Measurements from ENCODE around the gene GPATCH8.
A peak's percentile ranks its signal among the peaks of the same experiment; 100 is the strongest.
"Not testable (repeated sequence)": the region's sequence is repeated elsewhere in the genome, so short reads cannot be mapped to it uniquely, and the experiment has no call there.

The GPATCH8 gene

DNA sequence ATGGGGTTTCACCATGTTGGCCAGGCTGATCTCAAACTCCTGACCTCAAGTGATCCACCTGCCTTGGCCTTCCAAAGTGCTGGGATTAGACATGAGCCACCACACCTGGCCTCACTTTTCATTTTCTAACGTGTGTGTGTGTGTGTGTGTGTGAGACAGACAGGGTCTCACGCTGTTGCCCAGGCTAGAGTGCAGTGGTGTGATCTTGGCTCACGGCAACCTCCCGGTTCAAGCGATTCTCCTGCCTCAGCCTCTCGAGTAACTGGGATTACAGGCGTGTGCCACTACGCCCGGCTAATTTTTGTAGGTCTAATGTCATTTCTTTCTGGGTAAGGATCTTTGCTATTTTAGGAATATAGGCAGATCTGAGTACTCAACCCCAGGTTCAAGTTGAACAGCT is 109.1 kb downstream of the GPATCH8 start:
- not testable (repeated sequence) for DNase-seq

DNA sequence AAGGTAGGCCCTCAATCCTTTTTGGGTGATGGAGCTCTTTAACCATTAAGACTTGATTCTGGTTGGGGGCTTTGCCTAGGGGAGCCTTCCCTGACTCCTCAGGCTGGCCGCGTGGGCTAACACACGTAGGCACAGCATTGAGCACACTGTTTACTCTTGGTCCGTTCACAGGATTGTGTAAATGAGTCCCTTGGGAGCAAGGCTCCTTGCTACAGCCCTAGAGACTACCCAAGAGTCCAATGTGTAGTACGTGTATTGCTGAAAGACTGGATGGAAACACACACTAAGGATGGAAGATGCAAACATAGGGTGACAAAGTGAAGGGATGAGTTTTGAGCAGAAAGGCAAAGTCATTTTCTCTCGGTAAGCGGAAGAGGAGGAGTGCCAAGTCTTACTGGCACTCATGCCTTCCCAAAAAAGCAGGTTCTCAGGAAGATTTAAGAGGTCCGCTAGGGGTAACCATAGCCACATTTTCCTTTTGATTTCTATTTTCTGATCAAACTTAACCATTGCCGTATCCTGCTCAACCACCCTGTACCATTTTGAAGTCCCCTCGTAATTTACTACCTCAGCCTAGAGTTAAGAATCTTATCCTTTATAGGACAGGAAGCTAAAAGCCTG is 112.8 kb downstream of the GPATCH8 start:
- DNase-seq: no peak

DNA sequence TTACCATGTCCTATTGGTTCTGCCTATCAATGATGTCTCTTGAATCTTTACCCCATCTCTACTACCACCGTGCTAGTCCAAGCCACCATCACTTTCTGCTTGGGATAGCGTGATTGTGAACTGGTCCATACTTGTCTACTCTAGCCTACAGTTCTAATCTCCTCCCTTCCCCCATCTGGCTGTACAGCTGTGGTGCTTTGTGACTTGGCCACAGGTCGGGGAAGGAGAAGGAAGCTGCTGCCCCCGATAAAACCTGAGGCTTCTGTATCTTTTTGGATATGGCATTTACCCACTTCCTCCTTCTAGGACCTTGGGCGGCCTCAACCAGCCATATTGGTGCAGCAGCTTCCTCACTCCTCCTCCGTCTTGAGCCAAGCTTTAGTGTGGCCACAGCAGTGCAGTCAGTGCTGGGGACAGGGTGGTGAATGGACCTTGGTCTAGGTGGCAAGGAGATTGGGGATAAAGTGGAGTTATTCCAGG is 113.4 kb downstream of the GPATCH8 start:
- DNase-seq: peak; percentile 47 to 53 (median 48)

DNA sequence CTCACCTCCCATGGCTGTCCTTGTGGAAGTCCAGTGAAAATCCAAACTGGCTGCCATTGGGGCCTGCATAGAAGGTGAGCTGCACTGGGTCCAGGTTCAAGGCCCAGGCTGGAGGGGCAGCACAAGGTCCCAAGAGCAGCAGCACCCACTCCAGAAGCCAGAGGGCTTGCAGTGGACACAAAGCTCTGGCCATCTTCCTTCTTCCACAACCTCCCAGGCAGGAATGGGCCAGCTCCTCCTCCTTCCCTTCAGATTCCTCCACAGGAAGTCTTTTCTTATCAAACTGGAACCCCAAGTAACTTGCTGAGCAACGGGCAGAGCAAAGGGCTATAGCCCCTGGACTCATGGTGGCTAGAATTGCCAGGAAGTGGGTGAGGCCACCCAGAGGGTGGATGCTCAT is 113.9 kb downstream of the GPATCH8 start, which contains the start of gene ITGA2B:
ITGA2B (minus strand) TSS at position 369 of the 400 bp plus-strand sequence; CDS start at position 193, 176 bp downstream.
- no peak for DNase-seq

DNA sequence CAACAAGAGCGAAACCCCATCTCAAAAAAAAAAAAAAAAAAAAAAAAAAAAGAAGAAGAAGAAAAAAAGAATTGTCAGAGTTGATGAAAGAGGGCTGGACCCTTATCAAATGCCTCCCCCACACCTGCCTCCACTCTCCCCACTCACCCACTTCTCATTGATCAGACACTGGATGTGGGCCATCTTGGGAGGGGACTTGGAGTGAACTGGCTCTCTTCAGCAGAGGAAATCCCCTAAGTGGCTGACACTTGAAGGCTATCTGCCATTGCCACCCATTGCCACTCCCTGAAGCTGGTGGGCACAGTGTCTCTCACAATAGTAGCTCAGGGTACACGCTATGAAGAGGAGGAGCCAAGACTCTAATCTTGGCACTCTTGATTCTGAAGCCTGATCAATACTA is 115.4 kb downstream of the GPATCH8 start:
- DNase-seq: no peak

DNA sequence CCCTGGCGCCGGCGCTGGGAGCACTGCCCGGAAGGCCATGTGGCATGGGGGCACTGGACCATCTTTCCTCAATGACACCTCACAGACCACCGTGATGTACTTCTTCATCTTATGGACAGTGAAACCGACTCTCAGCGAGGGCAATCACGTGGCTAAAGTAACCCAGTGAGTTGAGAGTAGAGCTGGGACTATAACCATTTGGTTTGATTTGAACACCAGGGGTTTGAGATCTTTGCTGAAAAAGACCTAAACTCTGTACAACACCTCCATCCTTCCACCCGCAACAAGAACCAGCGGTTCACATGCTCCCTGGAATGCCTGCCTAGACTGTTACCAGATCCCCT is 117.1 kb downstream of the GPATCH8 start:
- no peak for DNase-seq

DNA sequence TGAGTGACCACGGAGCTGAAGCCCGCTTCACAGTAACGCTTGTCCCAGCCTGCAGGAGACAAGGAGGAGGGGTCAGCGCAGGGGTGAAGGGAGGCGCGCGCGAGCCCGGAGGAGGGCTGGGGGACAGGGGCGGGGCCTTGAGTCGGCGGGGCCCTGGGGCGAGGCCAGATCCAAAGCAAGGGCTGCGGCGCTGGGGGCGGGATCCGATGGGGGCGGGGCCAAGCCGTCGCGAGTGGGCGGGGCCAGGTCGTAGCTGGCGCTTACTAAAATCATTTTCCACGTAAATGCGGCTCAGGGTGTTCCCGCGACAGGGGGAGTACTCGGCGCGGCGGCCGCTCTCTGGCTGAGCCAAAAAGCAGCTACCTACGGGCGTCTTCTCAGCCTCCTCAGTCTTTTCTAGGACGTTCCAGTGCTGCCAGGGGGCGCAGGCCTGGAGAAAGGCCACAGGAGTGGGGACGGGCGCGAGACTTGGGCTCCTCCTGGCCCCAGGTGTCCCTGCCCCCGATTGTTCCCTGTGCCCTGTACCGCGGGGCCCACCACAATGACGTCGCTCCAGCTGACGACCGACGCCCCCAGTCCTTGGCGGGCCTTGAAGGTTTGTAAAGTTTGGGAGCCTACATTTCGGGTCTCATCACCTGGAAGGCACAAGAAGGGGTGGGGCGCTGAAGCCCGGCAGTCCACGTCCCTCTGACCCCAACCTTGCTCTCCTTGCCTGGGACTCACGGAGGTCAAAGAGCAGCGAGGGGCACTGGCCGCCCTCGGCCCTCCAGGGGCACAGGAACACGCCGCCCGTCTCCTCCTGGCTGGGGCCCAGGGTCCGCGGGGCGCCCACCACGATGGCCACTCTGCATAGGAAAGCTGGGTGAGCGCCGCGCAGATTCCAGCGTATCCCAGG is 117.7 kb downstream of the GPATCH8 start:
- DNase-seq: peak; percentile 79 to 92 (median 84)

DNA sequence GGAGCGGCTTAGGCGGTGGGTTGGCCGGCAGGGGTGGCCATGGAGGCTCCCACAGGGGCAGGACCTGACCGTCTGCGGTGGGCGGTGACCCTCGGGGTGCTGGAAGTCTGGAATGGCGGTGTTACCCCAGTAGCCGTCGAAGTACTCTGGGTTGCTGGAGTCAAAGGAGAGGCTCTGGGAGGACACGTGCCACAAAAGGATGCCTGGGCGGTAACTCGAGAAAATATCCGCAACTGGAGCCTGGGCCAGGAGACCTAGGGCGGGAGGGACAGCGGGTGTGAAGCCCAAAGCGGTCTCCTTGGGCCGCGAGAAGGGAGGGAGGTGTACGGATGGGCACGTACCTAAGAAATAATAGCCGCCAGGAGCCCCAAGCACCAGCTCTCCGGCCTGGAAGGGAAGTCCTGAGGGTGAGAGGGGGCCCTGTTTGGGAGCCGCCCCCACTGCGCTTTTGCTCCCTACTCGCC is 118.4 kb downstream of the GPATCH8 start:
- no peak for DNase-seq

DNA sequence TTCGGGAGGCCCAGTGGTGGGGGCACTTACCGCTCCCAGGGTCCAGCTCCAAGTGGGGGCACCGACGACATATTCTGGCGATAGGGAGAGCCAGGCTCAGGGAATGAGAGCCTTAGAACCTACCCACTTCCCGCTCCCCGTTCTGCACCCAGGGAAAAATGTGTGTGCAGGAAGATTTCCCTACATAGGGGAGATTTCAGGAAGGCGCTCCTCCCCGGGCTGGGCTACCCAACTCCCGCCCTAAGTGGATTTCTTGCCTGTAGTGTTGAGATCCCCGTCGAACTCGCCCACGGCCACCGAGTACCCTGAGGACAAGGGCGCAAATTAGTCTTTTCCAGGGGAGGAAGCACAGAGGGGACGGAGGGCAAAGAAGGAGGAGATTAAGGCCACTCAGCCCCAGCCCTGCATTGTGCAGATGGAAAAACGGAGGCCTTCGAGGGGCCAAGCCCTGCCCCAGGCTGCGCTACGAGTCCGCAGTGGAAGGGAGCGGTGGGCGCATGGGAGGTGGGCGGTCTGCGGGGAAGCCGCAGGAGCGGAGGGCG is 118.9 kb downstream of the GPATCH8 start:
- no peak for DNase-seq

DNA sequence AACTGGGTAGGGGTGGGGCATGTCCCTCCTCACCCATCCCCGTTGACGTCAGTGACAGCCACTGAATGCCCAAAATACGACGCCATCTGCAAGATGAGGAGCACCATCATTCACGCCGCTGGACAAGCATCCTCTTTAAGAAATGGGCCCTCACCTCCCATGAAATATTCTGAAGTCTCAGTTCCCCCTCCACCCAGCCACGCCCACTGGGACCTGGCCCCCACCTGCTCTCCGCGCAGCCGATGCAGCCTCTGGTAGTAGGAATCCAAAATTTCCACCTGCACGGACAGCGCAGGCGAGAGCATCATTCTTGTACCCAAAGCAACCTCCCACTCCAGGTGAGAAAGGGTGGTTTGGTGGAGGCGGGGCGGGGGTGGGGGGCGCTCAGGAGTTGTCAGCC is 119.3 kb downstream of the GPATCH8 start:
- DNase-seq: no peak

DNA sequence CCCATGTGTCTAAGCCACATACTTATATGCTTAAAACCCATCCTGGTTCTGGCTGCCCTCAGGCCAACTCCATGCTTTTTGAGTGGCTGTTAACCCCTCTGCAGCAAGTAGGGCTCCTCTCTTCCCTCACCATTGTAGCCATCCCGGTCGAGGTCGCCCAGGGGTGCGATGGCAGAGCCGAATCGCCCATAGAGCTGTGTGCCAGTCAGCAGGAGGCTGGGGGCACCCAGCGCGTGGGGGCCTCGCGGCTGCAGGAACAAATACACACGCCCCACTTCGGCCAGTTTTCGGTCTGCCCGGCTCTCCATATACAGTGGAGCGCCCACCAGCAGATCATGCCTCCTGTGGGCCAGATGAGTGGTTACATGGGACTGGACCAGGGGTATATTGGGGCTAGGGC is 119.8 kb downstream of the GPATCH8 start:
- DNase-seq: no peak

DNA sequence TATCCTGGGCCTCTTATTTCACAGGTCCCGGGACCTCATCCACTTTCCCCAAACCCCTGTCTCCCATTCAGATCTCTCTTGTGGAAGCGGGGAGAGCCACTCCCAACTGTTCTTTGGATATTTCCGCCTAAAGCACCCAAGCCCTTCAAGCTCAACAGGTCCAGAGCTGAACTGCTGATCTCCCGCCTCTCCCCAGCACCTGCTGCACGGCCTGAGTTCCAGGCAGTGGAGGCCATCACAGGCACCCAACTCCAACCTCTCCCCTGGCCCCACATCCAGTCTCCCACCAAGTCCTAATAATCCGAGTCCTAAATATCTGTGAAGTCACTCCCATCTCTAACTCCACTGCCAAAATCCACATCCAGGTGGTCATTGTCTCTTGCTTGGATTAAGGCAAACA is 120.3 kb downstream of the GPATCH8 start:
- no peak for DNase-seq

DNA sequence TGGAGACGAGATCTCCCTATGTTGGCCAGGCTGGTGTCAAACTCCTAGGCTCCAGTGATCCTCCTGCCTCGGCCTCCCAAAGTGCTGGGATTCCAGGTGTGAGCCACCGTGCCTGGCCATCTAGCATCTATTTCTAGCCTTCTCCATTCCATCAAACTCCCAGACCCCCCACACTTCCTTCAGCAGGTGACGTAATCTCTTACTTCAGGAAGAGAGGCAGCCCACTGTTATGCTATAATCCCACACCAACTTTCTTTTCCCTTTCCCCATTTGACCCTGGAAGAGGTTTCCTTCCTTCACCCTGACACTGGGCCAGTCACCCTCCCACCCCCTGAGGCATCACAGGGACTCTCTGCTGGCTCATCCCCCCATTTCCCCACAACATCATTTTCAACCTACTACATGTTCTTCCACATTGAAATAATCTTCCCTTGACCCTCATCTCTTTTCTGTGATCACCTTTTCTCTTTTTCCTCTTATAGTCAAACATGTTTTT is 121.3 kb downstream of the GPATCH8 start:
- DNase-seq: peak; percentile 51 to 65 (median 65)

DNA sequence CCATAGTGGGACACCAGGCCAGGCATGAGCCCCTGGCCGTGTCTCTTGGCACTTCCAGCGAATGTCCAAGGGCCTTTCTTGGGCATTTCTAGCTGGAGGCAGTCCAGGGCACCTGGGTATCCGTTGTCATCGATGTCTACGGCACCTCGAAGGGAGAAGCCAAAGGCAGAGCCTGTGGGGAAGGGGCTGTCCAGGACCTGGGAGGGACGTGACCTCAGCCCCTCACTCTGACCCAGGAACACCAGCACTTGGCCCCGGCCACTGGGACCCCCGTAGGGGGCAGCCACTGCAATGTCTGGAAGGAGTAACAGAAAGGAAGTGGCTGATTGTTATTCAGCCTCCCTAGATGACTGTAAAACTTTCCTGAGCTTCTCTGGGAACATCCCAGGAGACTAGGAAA is 122.4 kb downstream of the GPATCH8 start:
- DNase-seq: no peak

DNA sequence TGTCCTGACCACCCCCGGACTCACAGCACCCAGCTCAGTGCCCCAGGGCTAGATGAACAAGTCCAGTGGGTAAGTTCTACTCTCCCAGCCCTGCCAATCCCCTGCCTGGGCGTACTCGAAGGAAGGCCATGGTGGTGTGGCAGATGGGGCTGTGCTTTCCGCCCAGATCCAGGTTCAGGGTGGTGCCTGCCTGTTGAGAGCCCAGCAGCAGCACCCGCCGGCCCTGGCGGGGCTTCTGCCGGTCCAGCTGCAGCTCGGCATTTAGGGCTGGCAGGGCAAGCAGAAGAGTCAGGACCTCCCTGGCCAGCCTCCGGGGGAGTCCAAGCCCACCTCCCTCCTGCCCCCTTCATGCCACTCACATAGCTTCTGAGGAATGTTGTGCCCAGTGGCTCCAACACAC is 123.3 kb downstream of the GPATCH8 start:
- DNase-seq: no peak

DNA sequence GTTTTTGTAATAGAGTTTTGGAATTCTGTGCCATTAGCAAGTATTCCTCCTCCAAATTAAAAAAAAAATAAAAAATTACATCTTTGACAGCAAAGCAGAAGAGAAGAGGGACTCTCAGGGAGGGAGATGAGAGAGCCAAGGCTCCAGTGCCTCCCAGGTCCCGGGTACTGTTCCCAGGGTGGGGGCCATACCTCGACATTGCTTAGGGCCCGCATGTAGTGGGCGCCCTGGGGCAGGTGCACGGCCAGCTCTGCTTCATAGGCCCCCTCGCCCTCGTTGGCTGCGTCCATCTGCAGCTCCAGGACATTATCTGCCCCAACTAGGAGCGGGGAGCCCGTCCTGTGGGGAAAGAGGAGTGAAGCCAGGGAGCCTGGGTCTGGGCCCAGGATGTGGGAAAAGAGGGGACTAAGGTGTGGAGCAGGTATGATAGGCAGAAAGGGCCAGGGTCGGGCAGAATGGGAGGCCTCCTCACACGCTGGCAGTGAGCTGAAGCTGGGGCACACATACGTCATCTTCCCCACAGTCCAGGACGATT is 125.0 kb downstream of the GPATCH8 start:
- no peak for DNase-seq

DNA sequence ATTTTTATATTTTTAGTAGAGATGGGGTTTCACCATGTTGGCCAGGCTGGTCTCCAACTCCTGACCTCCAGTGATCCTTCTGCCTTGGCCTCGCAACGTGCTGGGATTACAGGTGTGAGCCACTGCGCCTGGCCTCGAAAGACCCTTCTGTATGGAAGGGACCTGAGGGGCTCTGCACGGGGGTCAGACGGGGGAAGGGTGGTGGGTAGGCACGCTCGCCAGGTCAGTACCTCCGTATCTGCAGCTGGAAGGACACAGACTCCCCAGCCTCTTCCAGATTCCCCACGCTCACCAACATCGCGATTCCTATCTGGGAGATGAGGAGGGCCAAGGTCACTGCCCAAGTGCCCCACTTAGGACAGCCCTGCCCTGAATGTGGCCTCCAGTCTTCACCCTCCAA is 126.4 kb downstream of the GPATCH8 start:
- DNase-seq: no peak

DNA sequence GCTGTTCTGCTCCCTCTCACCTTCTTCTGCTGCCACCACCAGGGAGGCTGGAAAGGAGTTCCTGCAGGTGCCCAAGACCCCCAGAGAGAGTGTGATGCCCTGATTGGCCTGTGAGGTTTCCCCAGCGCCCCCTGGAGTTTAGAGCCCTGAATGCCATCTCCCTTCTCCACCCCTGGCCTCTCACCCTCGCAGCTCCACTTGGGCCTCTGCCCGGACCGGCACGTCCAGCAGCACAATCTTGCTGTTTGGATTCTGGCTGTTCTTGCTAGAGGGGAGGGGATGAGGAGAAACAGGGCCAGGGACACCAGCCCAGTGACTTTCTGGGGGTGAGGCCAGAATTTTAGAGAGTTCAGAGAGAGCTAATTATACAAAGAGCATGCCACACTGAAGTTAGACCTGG is 127.1 kb downstream of the GPATCH8 start:
- peak in 2 of 3 donors; percentile 35 to 57 for DNase-seq

DNA sequence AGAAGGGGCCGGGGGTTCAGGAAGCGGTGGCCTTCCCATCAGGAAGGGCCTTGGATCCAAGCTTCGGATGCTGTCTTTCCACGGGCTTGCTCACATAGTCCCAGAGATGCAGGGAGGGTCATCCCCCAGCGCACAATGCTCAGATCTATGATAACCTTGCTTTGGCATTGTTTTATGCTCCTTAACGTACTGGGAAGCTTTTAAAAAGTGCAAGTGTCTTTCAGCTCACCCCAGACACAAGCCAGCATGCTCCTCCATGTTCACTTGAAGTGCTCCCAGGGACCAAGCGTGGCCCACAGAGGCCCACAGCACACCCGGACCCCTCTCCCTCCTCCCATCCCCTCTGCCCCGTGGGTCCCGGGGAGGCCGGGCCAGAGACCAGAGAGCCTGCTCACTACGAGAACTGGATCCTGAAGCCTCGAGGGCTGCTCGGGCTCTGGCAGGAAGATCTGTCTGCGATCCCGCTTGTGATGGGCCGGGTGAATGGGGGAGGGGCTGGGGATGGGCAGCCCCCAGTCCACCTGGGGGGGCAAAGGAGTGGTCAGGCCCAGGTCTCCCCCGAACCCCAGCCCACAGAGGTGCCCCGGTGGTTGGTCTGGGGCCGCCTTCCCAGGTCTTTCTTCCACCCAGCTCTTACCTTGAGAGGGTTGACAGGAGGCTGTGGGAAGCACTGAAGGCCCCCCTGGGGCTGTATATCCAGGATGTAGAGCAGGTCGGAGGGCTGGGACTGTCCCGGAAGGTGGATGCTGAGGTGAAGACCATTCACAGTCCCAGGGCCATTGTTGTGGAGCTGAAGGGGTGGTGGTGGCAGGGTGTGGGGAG is 127.8 kb downstream of the GPATCH8 start:
- no peak for DNase-seq

DNA sequence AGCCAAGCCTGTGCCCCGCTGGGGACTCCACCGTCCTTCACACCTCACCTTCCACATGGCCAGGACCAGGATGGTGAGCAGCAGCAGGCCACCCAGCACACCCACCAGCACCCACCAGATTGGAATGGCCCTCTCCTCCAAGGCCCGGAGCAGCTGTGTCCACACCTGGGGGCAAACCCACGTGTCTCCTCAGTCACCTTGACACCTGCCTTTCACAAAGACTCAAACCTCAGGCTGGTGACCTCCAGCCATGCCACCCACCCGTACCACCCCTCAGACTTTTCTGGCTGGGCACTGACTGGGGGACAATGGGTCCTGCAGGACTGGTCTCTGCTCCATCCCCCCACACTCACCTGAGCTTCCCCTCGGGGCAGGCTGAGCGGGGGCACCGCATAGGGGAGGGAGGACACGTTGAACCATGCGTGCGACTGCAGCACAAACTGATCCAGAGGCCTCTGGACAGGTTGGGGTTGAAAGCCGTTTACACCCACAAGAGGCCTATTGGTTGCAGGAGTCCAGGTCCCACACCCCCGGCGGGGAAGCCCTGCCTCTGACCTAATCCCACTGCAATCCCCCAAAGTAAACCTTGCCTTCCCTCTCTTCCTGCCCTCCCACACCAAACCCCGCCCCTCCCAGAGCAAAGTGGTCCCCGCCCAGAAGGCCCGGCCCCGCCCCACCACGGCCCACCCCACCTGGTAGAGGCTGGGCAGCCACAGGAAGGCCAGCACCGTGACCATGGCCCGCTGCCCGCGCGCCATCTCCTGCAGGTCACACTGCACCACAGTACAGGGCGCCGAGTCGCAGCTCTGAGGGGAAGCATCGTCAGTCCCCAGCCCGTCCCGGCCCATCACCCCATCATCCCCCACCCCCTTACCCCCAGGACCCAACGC is 128.7 kb downstream of the GPATCH8 start:
- peak; percentile 42 to 65 (median 46) for DNase-seq

DNA sequence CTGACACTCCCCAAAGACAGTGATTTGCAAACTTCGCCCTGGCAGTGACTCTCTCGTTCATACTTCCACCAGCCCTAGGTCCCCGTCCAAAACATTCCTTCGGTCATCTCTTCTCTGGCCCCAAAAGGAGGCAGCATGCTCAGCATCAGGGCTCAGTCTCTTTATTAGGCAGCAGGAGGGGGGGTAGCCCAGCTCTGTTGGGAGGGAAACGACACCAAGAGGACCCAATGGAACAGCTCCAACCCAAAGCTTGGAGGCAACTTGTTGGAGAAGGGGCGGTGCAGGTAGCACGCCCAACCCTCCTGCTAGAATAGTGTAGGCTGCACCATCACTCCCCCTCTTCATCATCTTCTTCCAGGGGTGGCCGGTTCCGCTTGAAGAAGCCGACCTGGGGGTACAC is 131.2 kb downstream of the GPATCH8 start:
- DNase-seq: no peak

All from suppressor macrophage treated with lipopolysaccharide for 1 hour (primary cell).